HG03520 (cell line): ENCODE data around the gene SPRED2.

Experiments used
- ATAC-seq: cut with Tn5 transposase; IDR thresholded peaks from one replicate; pipeline ENCODE4 v1.9.1; 2021; ENCODE audit warnings: mild to moderate bottlenecking, moderate library complexity; ENCODE audit not compliant: unreplicated experiment

SPRED2 gene

GRCh38 chr2:65442420-65443020 is 10.1 kb upstream of the SPRED2 start:
- no peak for ATAC-seq

GRCh38 chr2:65438137-65438899 is 5.9 kb upstream of the SPRED2 start:
- ATAC-seq = no peak

- no peak for ATAC-seq
These were observed 5.2 kb upstream of the SPRED2 start for GRCh38 chr2:65437392-65438135.

GRCh38 chr2:65436824-65437221 is 4.4 kb upstream of the SPRED2 start:
- ATAC-seq = peak; percentile 61

GRCh38 chr2:65436169-65436823 is 3.9 kb upstream of the SPRED2 start:
- ATAC-seq = peak; percentile 32

GRCh38 chr2:65435625-65436168 is 3.3 kb upstream of the SPRED2 start:
- peak; percentile 16 for ATAC-seq

GRCh38 chr2:65434592-65435241 is 2.3 kb upstream of the SPRED2 start:
- no peak for ATAC-seq

GRCh38 chr2:65431421-65432226 is 775 bp downstream of the SPRED2 start:
- ATAC-seq = peak; percentile 29

- peak; percentile 30 for ATAC-seq
These were observed 1.6 kb downstream of the SPRED2 start for GRCh38 chr2:65430603-65431420.

GRCh38 chr2:65429786-65430602 is 2.4 kb downstream of the SPRED2 start:
- ATAC-seq = peak; percentile 7

- ATAC-seq = no peak
These were observed 4.9 kb downstream of the SPRED2 start for GRCh38 chr2:65427532-65427931.

- no peak for ATAC-seq
These were observed 7.1 kb downstream of the SPRED2 start for GRCh38 chr2:65425276-65425675.

- no peak for ATAC-seq
These were observed 8.0 kb downstream of the SPRED2 start for GRCh38 chr2:65424391-65424790.

- ATAC-seq = no peak
These were observed 11.0 kb downstream of the SPRED2 start for GRCh38 chr2:65421432-65421748.

- peak; percentile 64 for ATAC-seq
These were observed 11.5 kb downstream of the SPRED2 start for GRCh38 chr2:65420712-65421431.

- ATAC-seq = peak; percentile 39
These were observed 14.8 kb downstream of the SPRED2 start for GRCh38 chr2:65417509-65418085.

- no peak for ATAC-seq
These were observed 15.5 kb downstream of the SPRED2 start for GRCh38 chr2:65416945-65417344.
